ENCODE results near the gene LILRB3.
"Not testable (repeated sequence)": the region's sequence is repeated elsewhere in the genome, so short reads cannot be mapped to it uniquely, and the experiment has no call there.

Gene LILRB3

DNA sequence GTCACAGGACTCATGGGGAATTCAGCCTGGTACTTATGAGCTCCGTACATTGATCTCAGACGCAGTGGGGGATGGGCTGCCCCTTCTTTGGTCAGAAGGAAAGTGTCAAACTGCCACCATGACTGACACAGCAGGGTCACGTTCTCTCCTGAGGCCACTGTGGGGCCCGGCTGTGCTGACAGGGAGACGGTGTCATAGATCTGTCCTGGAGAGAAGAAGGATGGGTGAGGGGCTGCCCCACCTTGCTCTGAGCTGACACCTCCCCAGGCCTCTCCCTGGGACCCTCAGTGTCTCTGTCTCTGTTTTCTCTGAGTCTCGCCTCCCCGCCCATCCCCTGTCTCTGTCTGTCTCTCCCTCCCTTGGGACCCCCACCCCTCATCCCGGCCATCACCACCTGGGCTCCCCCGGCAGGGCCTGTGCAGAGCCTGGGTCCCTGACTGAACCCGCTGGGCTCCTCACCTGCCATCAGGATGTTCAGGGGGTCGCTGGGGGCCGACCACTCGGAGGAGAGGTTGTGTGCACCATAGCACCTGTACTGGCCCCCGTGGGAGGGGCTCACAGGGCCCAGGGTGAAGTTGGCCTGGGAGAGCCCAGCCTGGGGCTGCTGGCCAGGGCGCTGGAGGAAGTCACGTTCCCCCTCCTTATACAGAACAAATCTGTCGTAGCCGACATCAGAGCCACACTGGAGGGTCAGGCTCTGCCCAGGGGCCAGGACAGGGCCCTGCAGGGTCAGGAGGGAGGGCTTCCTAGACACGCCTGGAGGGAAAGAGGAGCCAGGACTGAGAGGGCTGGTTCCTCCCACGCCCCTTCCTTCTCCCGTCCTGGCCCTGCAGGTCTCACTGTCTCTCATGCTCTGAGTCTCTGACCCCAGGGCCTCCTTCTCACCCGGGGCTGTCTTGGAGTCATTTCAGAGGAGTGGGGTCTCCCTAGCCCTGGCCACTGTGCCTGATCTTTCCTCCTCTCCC is 17.8 kb upstream of the LILRB3 start:
- H3K23ac ChIP-seq (ENCODE audit: low read length); H4K5ac ChIP-seq (ENCODE audit: low read length); H3K4me2 ChIP-seq (ENCODE audit: low read length); H3K79me2 ChIP-seq (ENCODE audit: control insufficient read depth, insufficient read depth, low read length); H2BK120ac ChIP-seq (ENCODE audit: low read depth, low read length); H3K9ac ChIP-seq (ENCODE audit: low read length); H3K4me3 ChIP-seq (ENCODE audit: low read length); H3K79me1 ChIP-seq (ENCODE audit: low read length); H4K8ac ChIP-seq (ENCODE audit: low read depth, low read length); H2AK5ac ChIP-seq (ENCODE audit: low read length); H3K56ac ChIP-seq (ENCODE audit: low read length); H2BK5ac ChIP-seq (ENCODE audit: low read length); H3K27ac ChIP-seq (ENCODE audit: low read depth, low read length); H3K4me1 ChIP-seq (ENCODE audit: control insufficient read depth, low read depth, low read length); H2BK15ac ChIP-seq (replicated peaks; ENCODE audit: low read depth); H3K4ac ChIP-seq (ENCODE audit: low read depth, low read length); H3K36me3 ChIP-seq (ENCODE audit: control insufficient read depth, insufficient read depth, low read length); DNase-seq; H3K18ac ChIP-seq (ENCODE audit: low read length); H3K27me3 ChIP-seq (ENCODE audit: insufficient read depth, low read length, poor library complexity): not testable (repeated sequence)
- WGBS (ENCODE audit: extremely low coverage, insufficient coverage, low lambda C conversion rate) = no CpG with 5 or more reads among the region's 22 CpGs

DNA sequence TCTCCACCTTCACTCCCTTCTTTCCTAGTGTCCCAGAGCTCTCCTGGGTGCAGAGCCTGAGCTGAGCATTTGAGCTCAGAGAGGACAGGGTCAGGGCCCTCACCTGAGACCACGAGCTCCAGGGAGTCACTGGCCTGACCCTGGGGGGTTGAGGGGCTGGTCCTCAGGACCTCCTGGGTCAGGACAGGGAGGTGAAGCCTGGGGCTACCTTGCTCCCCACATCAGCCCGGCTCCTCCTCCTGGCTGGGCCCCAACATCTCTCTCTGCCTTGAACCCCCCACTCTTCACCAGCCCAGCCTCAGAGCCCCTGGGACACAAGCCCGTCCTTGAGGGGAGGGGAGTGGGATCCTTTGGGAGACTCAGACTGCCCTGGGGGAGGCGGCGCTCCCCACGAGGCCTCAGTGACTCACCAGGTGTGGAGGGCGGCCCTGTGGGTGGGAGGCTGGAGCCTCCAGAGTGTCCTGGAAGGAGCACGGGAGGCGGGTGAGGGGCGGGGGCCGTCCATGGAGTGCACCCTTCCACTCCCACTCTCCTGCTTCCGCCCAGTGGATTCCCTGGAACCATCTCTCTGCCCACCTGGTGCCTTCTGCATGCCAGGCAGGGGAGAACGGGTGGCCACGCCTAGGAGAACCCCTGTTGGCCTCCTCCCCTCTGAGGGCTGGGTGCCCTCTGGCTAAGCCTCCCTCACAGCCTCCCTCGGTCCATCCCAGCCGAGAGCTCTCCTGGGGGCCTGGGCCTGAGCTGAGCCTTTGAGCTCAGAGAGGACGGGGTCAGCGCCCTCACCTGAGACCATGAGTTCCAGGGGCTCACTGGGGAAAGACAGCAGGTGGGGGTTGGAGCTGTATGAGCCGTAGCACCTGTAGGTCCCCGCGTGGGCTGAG is 16.9 kb upstream of the LILRB3 start:
- H2BK5ac ChIP-seq (ENCODE audit: low read length); H3K56ac ChIP-seq (ENCODE audit: low read length); H2AK5ac ChIP-seq (ENCODE audit: low read length); H2BK120ac ChIP-seq (ENCODE audit: low read depth, low read length); H3K27ac ChIP-seq (ENCODE audit: low read depth, low read length); H3K4me3 ChIP-seq (ENCODE audit: low read length); H3K4me1 ChIP-seq (ENCODE audit: control insufficient read depth, low read depth, low read length); H3K23ac ChIP-seq (ENCODE audit: low read length); H3K79me2 ChIP-seq (ENCODE audit: control insufficient read depth, insufficient read depth, low read length); H3K36me3 ChIP-seq (ENCODE audit: control insufficient read depth, insufficient read depth, low read length); H3K4me2 ChIP-seq (ENCODE audit: low read length); H3K27me3 ChIP-seq (ENCODE audit: insufficient read depth, low read length, poor library complexity); H3K4ac ChIP-seq (ENCODE audit: low read depth, low read length); H3K9ac ChIP-seq (ENCODE audit: low read length); H3K79me1 ChIP-seq (ENCODE audit: low read length); H4K5ac ChIP-seq (ENCODE audit: low read length); DNase-seq; H4K8ac ChIP-seq (ENCODE audit: low read depth, low read length); H3K18ac ChIP-seq (ENCODE audit: low read length); H2BK15ac ChIP-seq (replicated peaks; ENCODE audit: low read depth): not testable (repeated sequence)
- WGBS (ENCODE audit: extremely low coverage, insufficient coverage, low lambda C conversion rate) = no CpG with 5 or more reads among the region's 21 CpGs

DNA sequence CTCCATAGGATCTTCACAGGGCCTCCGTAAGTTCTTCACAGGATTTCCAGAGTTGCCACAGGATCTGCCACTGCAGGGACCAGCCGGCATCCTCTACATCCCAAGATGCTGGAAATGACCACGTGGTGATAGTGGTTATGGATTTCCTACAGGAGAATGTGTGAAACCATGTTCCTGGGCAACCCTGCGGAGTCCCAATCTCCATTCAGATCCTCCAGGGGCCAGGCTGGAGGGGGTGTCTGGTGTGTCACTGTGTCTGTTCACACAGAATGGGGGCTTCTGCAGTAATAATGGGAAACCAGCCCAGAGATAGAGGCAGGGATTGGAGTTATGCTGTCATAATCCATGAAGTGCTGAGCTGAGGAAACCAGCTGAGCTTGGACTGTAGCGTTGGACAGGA is 11.1 kb upstream of the LILRB3 start:
- Histone ChIP-seq H2BK5ac (ENCODE audit: low read length) (no peak overlapping the region), H3K36me3 (ENCODE audit: control insufficient read depth, insufficient read depth, low read length) (no peaks in the 10 kb centered on the region), H2AK5ac (ENCODE audit: low read length) (no peak overlapping the region), H4K8ac (ENCODE audit: low read depth, low read length) (no peak overlapping the region), H3K18ac (ENCODE audit: low read length) (no peak overlapping the region), H3K4me1 (ENCODE audit: control insufficient read depth, low read depth, low read length) (no peaks in the 10 kb centered on the region), H3K4me2 (ENCODE audit: low read length) (no peak overlapping the region), H2BK15ac (replicated peaks; ENCODE audit: low read depth) (no peak overlapping the region), H3K79me2 (ENCODE audit: control insufficient read depth, insufficient read depth, low read length) (no peaks in the 10 kb centered on the region), H3K27me3 (ENCODE audit: insufficient read depth, low read length, poor library complexity) (no peaks in the 10 kb centered on the region), H3K23ac (ENCODE audit: low read length) (no peak overlapping the region), H3K27ac (ENCODE audit: low read depth, low read length) (no peak overlapping the region), H3K4ac (ENCODE audit: low read depth, low read length) (no peak overlapping the region), H4K5ac (ENCODE audit: low read length) (no peak overlapping the region), H2BK120ac (ENCODE audit: low read depth, low read length) (no peak overlapping the region), H3K4me3 (ENCODE audit: low read length) (no peak overlapping the region), H3K79me1 (ENCODE audit: low read length) (no peaks in the 10 kb centered on the region), H3K9ac (ENCODE audit: low read length) (no peak overlapping the region), H3K56ac (ENCODE audit: low read length) (no peak overlapping the region)
- no peak for DNase-seq
- WGBS (ENCODE audit: extremely low coverage, insufficient coverage, low lambda C conversion rate) = no CpG with 5 or more reads among the region's 5 CpGs

DNA sequence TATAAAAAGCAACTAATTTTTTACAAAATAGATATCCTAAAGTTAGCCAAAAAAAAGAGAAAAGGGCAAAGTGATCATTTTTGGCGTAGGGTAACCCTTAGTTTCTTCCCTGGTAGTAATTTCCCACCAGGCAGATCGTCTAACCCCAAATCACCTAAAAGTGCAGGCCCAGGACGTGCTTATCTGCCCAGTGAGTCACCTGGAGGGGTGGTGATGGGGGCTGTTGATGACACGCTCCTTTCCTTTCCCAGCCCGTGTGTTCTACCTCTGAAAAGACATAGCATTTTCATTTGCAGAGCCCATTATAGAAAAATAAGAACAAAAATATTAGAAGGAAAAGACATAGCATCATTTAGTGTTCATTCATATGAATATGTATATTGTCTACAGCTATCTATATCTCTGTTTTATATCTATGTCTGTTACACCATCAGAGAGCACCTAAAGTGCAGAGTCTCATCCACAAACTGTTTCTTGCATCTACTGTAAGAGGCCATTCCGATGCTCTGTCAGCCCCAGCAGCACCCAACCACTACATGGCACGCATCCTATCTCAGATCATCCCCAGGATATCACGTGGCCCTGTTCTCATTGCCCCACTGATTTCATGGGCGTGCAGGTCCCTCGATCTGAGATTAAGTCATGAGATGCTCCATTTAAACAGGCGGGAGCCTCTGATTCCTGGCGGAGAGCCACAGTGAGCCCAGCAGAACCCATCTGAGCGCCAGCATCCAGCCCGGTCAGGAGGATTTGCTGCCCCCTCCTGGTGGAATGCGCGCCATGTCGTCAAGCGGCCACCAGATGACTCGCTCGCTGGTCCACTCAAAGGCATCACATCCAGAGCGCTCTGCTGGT is 8.5 kb upstream of the LILRB3 start:
- Histone ChIP-seq H2AK5ac (ENCODE audit: low read length) (no peak overlapping the region), H3K56ac (ENCODE audit: low read length) (no peak overlapping the region), H3K79me1 (ENCODE audit: low read length) (no peaks in the 10 kb centered on the region), H3K79me2 (ENCODE audit: control insufficient read depth, insufficient read depth, low read length) (no peaks in the 10 kb centered on the region), H3K4me2 (ENCODE audit: low read length) (no peak overlapping the region), H3K18ac (ENCODE audit: low read length) (no peak overlapping the region), H4K5ac (ENCODE audit: low read length) (no peak overlapping the region), H3K4ac (ENCODE audit: low read depth, low read length) (no peak overlapping the region), H2BK120ac (ENCODE audit: low read depth, low read length) (no peak overlapping the region), H4K8ac (ENCODE audit: low read depth, low read length) (no peak overlapping the region), H3K36me3 (ENCODE audit: control insufficient read depth, insufficient read depth, low read length) (no peaks in the 10 kb centered on the region), H2BK5ac (ENCODE audit: low read length) (no peak overlapping the region), H3K4me1 (ENCODE audit: control insufficient read depth, low read depth, low read length) (no peaks in the 10 kb centered on the region), H3K23ac (ENCODE audit: low read length) (no peak overlapping the region), H3K4me3 (ENCODE audit: low read length) (no peak overlapping the region), H2BK15ac (replicated peaks; ENCODE audit: low read depth) (no peak overlapping the region), H3K27ac (ENCODE audit: low read depth, low read length) (no peak overlapping the region), H3K9ac (ENCODE audit: low read length) (no peak overlapping the region), H3K27me3 (ENCODE audit: insufficient read depth, low read length, poor library complexity) (no peaks in the 10 kb centered on the region)
- no CpG with 5 or more reads among the region's 21 CpGs for WGBS (ENCODE audit: extremely low coverage, insufficient coverage, low lambda C conversion rate)
- DNase-seq = peak; percentile 88

DNA sequence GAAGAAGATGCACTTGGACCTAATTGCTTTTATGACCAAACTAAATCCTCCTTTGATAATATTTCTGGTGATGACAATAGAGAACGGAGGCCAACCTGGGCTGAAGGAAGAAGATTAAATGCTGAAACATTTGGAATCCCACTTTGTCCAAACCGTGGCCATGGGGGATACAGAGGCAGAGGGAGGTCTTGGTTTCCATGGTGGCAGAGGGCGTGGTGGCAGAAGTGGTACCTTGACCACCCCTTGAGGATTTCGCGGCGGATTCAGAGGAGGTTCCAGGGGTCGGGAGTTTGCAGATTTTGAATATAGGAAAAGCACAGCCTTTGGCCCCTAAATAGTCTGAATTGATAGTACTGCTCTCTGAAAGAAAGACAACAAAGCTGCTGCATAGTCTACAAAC is 7.2 kb upstream of the LILRB3 start:
- Histone ChIP-seq H3K18ac (ENCODE audit: low read length) (no peak overlapping the region), H3K23ac (ENCODE audit: low read length) (no peak overlapping the region), H4K5ac (ENCODE audit: low read length) (no peak overlapping the region), H4K8ac (ENCODE audit: low read depth, low read length) (no peak overlapping the region), H3K79me1 (ENCODE audit: low read length) (no peaks in the 10 kb centered on the region), H3K27ac (ENCODE audit: low read depth, low read length) (no peak overlapping the region), H3K4me1 (ENCODE audit: control insufficient read depth, low read depth, low read length) (no peaks in the 10 kb centered on the region), H3K4me2 (ENCODE audit: low read length) (no peak overlapping the region), H2BK120ac (ENCODE audit: low read depth, low read length) (no peak overlapping the region), H3K4ac (ENCODE audit: low read depth, low read length) (no peak overlapping the region), H3K4me3 (ENCODE audit: low read length) (no peak overlapping the region), H3K56ac (ENCODE audit: low read length) (no peak overlapping the region), H3K27me3 (ENCODE audit: insufficient read depth, low read length, poor library complexity) (no peaks in the 10 kb centered on the region), H3K79me2 (ENCODE audit: control insufficient read depth, insufficient read depth, low read length) (no peaks in the 10 kb centered on the region), H2AK5ac (ENCODE audit: low read length) (no peak overlapping the region), H2BK5ac (ENCODE audit: low read length) (no peak overlapping the region), H3K9ac (ENCODE audit: low read length) (no peak overlapping the region), H2BK15ac (replicated peaks; ENCODE audit: low read depth) (no peak overlapping the region), H3K36me3 (ENCODE audit: control insufficient read depth, insufficient read depth, low read length) (no peaks in the 10 kb centered on the region)
- DNase-seq = no peak
- WGBS (ENCODE audit: extremely low coverage, insufficient coverage, low lambda C conversion rate) = no CpG with 5 or more reads among the region's 7 CpGs

All from mesendoderm (in vitro differentiated cells).